Spleen (tissue), 7 donors: ENCODE results near the gene AMY1C.
"Not testable (repeated sequence)": the region's sequence is repeated elsewhere in the genome, so short reads cannot be mapped to it uniquely, and the experiment has no call there.

ENCODE experiments used
- POLR2A ChIP-seq, 3 donors: fragments of 450-650 bp; IDR thresholded peaks; one replicate each; pipeline ENCODE4 v1.5.1; 2017; ENCODE audit warnings: antibody characterized with exemption in 3 of 3, mild to moderate bottlenecking in 1 of 3
- POLR2AphosphoS5 ChIP-seq, 3 donors: sonication (generic); formaldehyde crosslinking; IDR thresholded peaks; one replicate each; pipeline ENCODE4 v1.5.1; 2017; ENCODE audit warnings: antibody characterized with exemption in 3 of 3
- TF ChIP-seq, protein P1 (sequence below), 11 experiments: fragments of 200-600 bp in 7 of 11; fragments of 450-650 bp in 4 of 11; sonication (generic) in 4 of 11; IDR thresholded peaks in 8 of 11; conservative IDR thresholded peaks in 3 of 11; 1 replicate in 7 of 11; 2 replicates in 4 of 11; pipeline versions ENCODE4 v1.4.0 to v1.8.0; 2016 to 2021; ENCODE audit warnings: antibody characterized with exemption in 11 of 11, inconsistent platforms in 4 of 11, mild to moderate bottlenecking in 1 of 11
- donor health status: DM: no; HTN: no; CAD: no; lungs with moderate emphysema.
- donor health status: DM: no; HTN: no; CAD: no.
- donor health status: DM: no; HTN: no; CAD: no.

GRCh38 chr1:103700669-103701068 lies 49.0 kb upstream of the AMY1C start:
- TF ChIP-seq, protein P1, sequence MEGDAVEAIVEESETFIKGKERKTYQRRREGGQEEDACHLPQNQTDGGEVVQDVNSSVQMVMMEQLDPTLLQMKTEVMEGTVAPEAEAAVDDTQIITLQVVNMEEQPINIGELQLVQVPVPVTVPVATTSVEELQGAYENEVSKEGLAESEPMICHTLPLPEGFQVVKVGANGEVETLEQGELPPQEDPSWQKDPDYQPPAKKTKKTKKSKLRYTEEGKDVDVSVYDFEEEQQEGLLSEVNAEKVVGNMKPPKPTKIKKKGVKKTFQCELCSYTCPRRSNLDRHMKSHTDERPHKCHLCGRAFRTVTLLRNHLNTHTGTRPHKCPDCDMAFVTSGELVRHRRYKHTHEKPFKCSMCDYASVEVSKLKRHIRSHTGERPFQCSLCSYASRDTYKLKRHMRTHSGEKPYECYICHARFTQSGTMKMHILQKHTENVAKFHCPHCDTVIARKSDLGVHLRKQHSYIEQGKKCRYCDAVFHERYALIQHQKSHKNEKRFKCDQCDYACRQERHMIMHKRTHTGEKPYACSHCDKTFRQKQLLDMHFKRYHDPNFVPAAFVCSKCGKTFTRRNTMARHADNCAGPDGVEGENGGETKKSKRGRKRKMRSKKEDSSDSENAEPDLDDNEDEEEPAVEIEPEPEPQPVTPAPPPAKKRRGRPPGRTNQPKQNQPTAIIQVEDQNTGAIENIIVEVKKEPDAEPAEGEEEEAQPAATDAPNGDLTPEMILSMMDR (IDR thresholded peaks at IDR 0.05 in 8 of 11, conservative IDR thresholded peaks at IDR 0.05 in 3 of 11): not testable (repeated sequence)
- TF ChIP-seq POLR2A, POLR2AphosphoS5 (IDR thresholded peaks at IDR 0.05): not testable (repeated sequence)
